Activated T-cell treated with anti-CD3 and anti-CD28 coated beads for 48 hours (primary cell): ENCODE results near the gene TTC39B.
"Not testable (repeated sequence)": the region's sequence is repeated elsewhere in the genome, so short reads cannot be mapped to it uniquely, and the experiment has no call there.

Source experiments
- DNase-seq: peaks from one replicate; pipeline ENCODE4 v3.0.0-alpha.2; 2020; ENCODE audit warnings: low read depth

The TTC39B gene

DNA sequence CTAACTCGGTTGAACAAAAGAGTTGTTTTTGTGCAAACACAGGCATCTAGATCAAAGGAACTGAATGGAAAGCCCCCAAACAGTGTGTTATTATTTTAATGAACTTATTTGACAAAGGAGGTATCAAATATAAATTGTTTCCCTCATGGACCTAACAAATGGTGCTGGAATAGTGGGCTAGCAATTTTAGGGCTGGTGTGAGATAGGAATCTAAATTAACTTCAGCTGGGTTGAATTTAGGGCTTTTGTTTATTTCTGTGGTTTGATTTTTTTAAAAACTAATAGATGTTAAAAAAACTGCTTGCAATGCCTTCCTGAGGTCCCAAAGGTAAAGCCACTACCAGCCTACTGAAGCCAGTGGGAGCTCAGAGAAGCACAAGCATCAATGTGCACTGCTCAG is 42.1 kb downstream of the TTC39B start:
- no peak for DNase-seq

DNA sequence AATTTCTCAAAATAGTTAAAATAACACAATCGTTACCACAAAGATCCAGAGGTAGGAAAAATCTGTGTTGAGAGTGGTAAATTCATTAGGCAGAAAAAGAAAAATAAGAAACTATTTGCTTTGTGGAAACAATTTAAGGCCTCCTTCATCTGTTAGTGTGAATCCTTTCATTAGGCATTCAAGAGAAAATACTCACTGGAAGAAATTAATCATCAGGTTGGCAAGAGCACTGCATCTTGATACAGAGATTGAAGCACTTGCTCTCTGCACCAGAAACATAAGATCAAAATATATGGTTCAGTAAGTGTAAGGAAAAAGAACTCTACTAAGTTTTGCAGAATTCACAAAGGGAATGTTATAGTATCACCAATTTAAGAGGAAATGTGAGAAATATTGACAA is 44.4 kb downstream of the TTC39B start:
- DNase-seq: no peak

DNA sequence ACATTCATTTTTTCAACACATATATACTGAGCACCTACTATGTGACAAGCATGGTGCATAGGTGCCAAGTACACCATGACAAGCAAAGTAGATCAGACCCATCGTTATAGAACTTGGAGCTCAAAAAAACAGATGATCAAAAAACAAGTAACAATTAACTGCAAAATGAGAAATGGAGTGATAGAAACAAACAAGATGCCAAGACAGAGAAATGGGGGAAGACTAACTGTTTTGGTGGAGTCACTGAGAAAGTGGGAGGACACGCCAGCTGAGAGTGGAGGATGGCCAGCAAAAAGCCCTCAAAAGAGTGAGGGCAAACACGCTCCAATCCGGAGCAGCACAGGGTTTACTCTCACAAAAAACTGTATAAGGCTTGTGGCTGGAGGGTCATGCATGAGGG is 50.6 kb downstream of the TTC39B start:
- no peak for DNase-seq

DNA sequence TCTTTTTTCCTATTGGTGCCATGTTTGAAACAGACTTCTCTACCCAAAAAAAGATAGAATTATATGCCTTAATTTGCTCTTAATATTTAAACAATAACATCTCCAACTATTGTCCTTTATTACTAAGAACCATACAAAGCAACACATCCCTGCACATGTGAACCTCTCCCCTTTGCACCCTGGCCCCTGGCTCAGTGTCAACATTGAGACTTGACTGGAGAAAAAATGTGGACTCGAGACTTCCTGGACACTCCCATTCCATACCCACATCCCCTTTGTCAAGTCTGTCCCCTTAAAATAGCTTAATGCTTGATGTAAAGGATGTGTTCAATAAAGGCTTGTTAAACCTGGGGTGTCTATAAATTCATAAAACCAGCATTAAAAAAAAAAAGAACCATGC is 53.2 kb downstream of the TTC39B start:
- no peak for DNase-seq

DNA sequence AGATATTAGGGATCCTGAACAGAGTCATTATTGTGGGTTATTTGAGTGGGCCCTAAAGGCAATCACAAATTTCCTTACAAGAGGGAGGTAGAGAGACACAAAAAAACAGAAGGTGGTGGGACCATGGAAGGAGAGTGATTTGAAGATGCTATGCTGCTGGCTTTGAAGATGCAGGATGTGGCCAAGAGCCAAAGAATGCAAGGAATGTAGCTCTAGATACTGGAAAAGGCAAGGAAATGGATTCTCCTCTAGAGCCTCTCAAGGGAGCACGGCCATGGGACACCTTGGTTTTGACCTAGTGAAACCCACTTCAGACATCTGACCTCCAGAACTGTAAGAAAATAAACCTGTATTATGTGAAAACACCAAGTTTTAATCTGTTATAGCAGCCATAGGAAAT is 53.8 kb downstream of the TTC39B start:
- no peak for DNase-seq

DNA sequence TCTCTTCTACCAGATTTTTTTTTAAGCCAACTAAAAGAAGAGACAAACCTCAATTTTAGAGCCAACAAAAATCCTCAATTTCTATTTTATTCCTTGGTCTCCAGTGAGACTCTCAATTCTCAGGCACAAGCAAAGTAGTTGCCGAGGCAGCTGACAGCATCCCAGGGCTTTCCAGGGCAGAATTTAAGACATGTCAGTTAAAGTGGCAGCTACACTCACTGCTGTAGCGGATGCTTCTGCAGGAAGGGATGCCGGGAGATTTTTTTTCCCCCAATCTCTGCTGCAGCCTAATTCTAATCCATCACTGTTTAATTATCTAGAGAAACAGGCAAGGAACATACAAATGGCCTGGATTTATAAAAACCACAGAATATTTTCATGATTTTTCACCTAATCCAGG is 57.0 kb downstream of the TTC39B start:
- DNase-seq: no peak

DNA sequence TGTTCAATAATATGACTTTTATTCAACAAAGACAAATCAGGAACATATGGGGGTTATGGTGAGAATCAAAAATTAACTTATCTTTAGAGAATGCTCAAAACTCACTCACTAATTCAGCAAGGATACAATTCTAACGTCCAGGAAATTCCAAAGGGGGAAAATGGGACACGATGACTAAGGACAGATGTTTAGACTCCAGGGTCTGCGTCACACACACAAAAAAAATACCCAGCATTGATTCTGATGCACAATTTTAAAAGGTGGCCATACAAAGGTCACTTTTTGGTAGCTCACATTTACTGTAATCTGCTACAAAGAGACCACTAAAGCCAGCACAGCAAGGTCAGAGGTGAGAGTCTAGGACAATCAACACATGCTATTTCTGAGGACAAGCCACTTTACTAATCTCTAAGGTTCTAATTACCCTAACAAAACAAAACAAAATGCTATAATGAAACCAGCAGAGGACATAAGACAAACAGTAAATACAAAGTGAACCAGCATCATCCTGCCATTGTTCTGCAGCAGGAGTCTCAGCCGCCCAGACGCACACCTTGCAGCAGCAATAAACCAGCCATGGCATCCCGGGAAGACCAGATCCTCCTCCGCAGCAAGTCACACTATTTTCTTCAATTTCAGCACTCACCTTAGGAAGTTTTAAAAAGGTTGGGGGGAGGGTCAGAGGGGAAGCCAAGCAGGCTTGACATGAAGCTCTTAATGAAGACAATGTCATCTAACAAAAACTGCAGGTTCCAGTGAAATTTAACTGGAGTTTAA is 57.8 kb downstream of the TTC39B start:
- no peak for DNase-seq

DNA sequence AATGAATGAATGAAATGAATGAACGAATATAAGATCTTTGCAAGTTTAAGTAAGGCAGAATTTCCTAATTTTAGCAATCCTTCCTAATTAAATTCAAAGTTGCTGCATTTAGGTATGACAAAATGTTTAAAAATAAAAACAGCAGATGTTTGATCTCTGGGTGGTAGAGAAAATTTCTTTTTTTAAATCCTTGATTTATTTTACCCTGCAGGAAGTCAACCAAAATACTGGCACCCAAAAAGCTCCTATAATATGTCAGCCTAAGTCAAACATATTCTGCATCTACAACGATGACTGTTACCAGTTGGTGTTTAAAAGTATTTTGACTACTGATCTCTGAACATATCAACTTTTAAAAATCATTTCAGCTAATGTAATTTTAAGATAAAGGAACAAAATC is 58.4 kb downstream of the TTC39B start:
- DNase-seq: no peak

DNA sequence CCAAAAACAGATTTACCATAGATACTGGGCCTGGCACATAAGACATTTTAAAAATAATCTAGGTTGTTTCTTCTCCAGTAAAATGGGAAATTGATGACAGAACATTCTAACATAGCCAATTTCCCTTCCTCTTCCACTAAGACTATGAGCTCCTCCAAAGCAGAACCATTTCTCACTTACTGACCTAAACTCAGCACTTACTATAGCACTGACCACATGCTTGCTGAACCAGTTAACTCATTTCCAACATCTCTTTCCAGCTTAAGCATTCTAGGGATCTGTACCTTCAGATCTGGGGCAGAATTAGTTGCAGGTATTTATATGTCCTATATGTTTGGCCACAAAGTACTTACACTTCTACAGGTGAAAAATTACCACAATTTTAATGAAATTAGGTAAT is 58.9 kb downstream of the TTC39B start:
- DNase-seq: no peak

DNA sequence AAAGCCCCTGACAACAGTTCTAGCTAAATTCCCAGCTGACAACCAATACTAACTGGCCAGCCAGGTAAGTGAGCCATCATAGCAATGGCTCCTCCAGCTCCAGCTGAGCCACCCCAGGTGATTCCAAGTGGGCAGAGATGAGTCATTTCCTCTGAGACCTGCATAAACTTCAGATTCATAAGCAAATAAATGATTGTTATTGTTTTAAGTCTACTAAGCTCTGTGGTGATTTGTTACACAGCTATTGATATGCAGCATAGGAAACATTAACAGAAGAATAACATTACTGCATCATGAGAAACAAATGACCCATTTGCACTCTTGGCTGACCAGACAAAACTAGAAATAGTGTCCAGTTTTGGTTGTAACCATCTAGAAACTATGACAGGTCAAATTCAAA is 60.3 kb downstream of the TTC39B start:
- no peak for DNase-seq

DNA sequence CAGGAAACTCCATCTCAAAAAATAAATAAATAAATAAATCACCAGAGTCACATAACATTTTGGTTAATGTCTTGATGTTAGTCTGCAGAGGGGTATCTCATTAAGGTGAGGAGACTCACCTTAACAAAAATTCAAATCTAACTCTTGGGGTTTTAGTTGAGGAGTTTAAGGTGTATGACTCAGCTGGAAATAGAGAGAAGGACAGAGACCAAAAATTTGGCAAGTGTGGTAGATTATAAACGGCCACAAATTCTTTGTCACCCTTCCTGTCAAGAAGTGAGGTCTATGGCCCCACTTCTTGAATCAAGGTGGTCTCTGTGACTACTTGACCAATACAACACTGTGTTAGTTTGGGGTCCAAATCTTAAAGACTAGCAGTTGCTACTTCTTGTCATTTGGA is 60.8 kb downstream of the TTC39B start:
- no peak for DNase-seq

DNA sequence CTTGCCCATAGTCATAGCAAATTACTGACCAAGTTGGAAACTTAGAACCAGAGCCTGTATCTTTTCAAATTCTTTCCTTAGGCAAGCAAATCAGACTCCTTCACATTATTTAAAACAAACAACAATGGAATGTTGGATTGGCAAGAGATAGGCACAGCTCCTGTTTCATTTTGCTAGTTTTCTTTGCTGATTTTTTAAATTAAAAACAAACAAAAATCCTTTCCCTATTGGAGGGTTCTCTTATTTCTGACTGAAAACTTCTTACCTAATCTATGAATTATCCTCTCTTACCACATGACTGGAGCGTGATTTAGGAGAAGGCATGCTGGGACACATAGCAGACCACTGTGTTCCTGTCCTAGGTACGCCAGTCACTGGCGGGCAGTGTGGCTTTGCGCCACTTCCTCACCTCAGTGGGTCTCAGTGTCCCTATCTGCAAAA is 63.0 kb downstream of the TTC39B start:
- no peak for DNase-seq

DNA sequence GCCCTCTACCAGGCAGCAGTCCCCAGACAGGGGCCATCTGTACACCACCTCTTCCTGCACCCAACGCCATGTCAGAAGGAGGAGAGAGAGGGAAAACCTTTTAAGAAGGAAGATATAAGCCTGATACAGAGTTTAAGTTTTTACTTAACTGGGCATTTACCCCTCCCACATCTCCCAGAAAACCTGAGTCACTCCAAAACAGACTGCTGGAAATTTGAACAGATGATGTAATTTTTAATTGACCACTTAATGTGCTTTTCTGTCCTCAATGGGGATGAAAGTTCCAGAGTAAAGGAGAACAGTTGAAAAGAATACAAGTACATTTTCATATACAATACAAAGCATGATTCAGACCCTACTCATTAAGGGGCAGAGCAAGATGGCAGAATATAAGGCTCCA is 63.9 kb downstream of the TTC39B start:
- DNase-seq: no peak

DNA sequence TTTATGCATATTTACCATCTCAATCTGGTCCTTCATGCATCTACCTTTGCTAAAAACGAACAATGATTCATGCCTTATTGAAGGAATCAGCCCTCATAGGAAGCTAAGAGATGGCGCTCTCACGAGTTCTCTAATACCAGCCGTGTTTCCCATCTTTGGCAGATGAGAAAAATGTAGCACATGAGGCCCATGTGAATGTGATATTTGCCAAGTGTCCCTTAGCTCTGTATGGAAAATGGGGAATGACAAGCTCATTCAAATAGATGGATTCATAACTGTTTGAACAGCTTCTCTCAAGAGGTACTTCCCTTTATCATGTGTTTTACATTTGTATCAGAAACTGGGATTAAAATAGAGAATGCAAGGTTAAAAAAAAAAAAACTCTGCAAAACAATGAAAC is 66.1 kb downstream of the TTC39B start:
- DNase-seq: no peak

DNA sequence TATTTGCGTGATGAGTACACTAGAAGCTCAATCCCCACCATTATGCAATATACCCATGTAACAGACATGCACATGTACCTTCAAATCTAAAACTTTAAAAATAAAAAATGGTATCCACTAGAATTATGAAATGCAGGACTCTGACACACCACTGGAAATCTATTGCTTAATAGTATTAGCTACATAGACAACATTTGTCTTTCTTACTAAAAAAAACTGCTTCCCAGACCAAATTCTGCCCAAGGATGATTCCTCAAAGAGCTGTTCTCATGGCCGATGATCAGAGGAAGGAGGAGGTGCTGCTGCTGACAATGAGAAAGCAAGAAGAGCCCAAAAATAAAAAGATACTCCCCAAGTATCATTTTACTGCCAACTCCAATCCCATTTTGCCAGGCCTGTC is 67.2 kb downstream of the TTC39B start:
- DNase-seq: no peak

DNA sequence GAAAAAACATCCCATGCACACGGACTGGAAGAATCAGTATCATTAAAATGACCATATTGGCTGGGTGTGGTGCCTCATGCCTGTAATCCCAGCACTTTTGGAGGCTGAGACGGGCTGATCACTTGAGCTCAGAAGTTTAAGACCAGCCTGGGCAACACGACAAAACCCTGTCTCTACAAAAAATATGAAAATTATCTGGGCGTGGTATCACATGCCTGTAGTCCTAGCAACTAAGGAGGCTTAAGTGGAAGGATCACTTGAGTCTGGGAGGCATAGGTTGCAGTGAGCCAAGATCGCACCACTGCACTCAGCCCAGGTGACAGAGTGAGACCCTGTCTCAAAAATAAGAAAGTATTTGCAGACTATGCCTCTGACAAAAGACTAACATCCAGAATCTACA is 68.4 kb downstream of the TTC39B start:
- no peak for DNase-seq

DNA sequence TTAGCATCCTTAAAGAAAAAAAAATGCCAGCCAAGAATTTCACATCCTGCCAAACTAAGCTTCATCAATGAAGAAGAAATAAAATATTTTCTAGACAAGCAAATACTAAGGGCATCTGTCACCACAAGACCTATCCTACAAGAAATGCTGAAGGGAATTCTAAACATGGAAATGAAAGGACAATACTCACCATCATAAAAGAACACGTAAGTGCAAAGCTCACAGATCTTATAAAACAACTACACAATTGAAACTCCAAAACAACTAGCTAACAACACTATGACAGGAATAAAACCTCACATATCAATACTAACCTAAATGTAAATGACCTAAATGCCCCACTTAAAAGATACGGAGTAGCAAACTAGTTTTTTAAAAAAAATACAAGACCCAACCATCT is 71.4 kb downstream of the TTC39B start:
- no peak for DNase-seq

DNA sequence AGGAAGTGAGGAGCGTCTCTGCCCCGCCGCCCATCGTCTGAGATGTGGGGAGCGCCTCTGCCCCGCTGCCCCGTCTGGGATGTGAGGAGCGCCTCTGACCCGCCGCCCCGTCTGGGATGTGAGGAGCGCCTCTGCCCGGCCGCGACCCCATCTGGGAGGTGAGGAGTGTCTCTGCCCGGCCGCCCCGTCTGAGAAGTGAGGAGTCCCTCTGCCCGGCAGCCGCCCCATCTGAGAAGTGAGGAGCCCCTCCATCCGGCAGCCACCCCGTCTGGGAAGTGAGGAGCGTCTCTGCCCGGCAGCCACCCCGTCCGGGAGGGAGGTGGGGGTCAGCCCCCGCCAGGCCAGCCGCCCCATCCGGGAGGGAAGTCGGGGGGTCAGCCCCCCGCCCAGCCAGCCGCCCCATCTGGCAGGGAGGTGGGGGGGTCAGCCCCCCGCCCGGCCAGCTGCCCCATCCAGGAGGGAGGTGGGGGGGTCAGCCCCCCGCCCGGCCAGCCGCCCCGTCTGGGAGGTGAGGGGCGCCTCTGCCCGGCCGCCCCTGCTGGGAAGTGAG is 73.0 kb downstream of the TTC39B start:
- not testable (repeated sequence) for DNase-seq

DNA sequence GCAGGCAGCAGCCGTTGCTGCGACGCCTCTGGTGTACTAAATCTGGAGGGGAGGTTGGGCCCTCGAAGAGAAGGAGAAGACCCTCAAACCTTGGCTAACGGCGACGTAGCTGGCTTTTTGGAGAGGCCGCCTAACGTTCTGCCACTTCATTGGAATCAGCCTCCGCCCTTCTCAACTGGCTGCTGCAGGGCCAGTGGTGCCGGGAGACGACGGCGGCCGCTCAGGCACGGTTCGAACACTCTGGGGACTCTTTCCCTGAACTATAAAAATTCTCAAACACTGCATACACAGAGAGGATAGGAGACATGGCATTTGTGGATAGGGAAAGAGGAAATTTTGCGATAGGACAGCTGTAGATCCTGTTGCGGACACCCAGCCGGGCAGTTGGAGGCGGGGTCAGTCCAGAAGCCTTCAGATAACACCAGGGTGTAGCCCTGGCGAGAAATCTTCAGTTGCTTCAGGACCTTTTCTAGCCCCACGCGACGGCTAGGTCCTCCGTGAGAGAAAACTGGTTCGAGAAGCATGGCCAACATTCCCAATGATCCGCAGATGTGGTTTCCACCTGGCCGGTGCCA is 74.2 kb downstream of the TTC39B start:
- DNase-seq: not testable (repeated sequence)

DNA sequence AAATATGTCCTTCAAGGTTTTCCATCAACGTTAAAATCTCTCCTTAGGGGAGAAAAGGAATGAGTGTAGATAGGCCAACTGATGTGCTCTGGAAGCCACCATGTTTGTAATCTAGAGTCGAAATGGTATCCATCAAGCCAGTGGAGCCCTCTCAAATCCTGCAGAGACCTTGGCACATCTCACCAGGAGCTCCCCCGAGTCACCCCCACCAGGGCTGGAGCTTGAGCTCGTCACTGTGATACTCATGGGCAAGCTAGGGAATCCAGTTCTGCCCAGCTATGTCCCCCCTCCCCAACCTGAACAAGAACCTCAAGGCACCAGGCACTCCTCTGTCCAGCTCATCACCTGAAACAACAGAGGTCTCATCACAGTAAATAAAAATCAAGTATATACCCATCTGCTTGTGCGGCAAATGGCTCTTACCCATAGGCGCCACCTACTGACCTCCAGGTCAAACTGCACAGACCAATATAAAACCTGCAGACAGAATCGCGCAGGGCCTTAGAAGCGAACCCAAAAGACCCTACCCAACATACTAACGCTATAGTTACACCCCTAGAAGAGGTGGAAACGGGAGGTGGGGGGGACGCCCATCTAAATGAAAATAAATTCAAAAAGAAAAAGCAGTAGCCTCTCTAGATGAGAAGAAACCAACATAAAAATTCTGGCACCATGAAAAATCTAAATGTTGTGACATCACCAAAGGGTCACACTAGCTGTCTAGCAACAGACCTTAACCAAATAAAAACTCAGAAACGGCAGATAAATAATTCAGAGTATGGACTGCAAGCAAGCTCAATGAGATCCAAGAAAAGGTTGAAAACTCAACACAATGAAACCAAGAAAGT is 75.0 kb downstream of the TTC39B start:
- peak; percentile 11 for DNase-seq

DNA sequence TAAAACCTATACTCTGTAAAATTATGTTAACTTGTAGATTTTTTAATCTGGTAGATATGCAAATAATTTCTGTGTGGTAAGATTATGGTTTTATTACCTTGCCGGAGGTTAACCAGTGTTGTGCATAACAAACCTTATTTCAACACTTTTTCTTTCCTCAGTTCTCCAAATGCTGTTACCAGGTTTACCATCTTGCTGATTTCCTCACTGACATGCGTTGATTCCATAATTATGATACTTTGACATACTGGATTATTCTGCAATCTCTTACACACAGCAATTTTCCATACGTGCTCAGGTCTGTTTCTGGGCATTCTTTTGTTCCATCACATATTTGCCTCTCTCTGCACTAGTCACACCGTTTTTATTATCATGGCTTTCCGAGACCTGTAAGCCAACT is 77.6 kb downstream of the TTC39B start:
- DNase-seq: no peak

DNA sequence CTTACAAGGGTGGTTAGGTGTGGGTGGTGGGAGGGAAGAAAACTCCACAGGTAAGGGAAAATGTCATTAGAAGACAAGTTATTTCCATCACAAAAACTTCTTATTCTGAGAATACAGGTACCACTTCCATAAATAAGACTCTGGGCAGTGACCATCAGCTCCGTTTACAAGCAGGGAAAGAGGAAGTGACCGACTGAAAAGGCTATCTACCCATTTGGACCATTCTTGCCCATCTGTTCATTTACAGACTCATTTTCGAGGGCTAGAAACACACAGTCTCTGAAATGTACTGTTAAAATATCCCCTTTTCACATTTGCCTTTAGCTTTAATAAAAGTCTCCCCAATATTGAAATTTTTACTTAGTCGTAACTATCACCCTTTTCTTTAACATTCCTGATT is 79.5 kb downstream of the TTC39B start:
- DNase-seq: no peak

DNA sequence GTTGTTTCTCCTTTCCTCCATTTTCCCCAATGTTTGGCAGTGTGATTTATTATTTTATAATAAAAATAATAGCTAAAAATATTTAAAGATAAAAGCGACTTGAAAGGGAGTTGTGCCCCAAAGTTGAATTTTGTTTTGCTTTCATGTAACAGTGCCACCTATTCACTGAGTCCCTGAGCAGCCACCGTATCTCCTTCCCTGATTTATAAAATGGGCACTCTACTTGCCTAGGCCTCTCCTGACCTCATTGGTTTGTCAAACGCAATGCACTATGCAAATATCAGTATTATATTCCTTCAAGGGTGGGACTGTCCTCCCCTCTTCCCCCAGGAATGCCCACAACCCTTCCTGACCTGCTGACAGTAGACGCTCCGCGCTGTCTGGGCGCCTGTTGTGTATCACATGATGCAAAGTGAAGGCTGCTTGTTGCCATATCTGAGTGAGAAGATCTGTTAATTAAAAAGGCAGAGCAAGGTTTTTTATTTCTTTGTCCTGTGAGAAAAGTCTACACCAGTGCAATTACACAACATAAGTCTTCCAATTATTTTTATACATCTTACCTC is 81.4 kb downstream of the TTC39B start:
- DNase-seq: no peak
